Activated CD4-positive, alpha-beta T cell treated with anti-CD3 and anti-CD28 coated beads, Interleukin-2, amount 50 U/mL, for 24 hours (primary cell): ENCODE measurements around the gene SATB1.
"Not testable (repeated sequence)": the region's sequence is repeated elsewhere in the genome, so short reads cannot be mapped to it uniquely, and the experiment has no call there.

ENCODE experiments used
- DNase-seq, 2 donors: peaks; one replicate each; pipeline ENCODE4 v3.0.0-alpha.2; 2020; ENCODE audit warnings: low read depth in 1 of 2, low spot score in 1 of 2

Gene SATB1

GRCh38 chr3:18424729-18425640 is at the start of gene SATB1:
Gene SATB1, minus strand, starts transcription at chr3:18425339. Its CDS starts 4,372 bp downstream, at chr3:18420967.
- DNase-seq: peak; percentile 29 to 46

GRCh38 chr3:18474202-18474601 is 49.1 kb upstream of the SATB1 start:
- DNase-seq: no peak

DNA sequence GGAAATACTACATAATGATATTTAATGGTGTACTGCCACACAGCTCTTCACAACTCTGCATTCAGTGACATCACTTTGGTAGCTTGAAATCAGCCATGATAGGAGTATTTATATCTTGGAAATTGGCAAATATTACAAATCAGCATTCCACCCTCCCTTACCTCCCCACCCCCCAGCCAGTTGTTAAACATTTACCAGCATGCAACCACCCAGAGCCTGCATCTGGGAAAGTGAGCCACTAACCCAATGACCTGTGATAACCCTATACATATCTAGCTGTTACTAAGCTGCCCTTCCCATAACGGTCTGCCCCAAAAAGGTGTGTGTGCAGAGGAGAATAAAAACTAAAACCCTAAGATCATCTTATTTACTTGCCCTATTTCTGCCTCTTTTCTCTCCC is 44.6 kb upstream of the SATB1 start:
- no peak for DNase-seq

DNA sequence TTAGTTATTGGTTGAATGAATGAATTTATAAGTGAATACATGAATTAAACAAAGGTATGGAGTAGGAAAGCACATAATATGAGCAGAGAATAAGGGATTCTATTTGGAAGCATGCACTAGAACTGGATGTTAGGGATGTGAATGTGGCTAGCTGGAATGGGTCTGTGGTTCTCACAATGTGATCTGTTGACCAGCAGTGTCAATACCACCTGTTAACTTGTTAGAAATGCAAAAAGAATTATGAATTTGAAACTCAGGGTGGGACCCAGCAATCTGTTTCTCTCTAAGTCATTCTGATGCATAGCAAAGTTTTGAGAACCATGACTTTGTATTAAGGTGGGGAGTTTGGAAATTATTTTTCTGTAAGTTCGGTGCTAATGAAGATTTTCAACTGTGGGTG is 41.0 kb upstream of the SATB1 start:
- no peak for DNase-seq

- DNase-seq: no peak
These were observed 29.6 kb upstream of the SATB1 start for GRCh38 chr3:18454766-18455165.

GRCh38 chr3:18449618-18450017 is 24.5 kb upstream of the SATB1 start:
- not testable (repeated sequence) for DNase-seq

- no peak for DNase-seq
These were observed 22.6 kb upstream of the SATB1 start for GRCh38 chr3:18447720-18448119.

GRCh38 chr3:18446149-18446825 is 21.1 kb upstream of the SATB1 start:
- DNase-seq: no peak

DNA sequence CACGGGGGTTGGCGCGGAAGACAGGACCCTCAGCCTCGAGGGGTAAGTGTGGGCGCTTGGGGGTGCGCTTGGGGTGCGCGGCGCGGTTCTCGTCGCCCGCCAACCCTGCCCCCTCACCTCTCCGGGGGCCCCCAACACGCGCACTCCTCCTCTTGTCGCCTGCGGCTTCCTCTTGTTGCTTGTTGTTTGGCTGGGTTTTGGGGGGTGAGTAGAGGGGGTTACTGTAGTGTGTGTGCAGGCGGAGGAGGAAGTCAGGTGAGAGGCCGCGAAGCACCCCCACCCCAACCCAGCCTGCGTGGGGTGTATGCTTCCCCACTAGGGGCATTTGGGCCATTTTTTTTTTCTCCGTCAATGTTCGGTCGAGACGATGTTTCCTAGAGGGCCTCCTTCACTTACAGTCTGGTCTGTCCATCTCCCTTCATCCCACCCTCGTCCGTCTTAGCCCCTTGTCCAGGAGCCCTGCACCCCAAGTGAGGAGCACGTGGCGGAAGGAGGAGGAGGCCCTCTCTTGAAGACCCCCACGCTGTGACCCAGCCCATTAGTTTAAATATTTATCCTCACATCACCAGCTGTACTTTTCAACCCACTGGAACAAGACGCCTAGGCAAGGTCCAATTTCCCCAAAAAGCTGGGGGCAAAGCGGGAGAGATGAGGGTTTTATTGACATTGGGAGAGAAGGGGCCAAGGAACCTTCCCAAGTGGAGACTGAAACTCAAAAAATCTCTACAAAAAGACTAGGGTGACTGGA is 20.4 kb upstream of the SATB1 start:
- DNase-seq: peak; percentile 42 to 56

DNA sequence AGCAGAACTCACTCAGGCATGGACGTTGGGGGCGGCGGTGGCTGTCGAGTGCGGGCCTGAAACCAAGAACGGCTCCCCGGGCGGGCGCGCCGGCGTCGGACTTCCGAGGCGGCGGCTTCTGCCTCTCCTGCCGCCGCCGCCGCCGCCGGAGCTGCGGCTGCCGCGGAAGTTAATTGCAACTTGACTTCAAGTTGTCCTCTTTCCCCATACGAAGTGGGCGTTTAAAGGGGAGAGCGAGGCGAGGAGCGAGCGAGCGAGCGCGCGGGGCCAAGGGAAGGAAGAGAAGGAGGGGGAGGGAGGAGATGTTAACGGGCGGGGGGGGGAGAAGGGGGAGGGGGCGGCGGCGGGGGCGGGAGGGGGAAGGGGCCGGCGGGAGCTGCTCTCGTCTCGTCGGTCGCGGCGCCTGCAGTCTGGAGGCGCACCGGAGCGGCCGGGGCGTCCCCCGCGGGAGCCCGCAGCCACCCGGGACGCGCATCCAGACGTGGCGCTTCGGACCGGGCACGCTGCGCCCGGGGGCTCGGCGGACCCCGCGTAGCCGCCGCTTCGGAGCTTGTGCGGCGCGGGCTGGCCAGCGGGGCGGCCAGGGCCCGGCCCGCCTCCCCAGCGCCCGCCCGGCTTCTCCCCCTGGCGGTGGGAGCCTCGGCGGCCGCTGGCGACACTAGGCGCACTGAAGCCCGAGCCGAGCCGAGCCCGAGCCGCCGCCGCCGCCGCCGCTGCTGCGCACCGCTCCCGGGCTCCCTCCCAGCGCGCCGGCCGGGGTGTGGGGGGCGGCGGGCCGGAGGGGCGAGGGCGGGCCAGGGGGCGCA is 19.7 kb upstream of the SATB1 start:
- peak; percentile 53 to 66 for DNase-seq

DNA sequence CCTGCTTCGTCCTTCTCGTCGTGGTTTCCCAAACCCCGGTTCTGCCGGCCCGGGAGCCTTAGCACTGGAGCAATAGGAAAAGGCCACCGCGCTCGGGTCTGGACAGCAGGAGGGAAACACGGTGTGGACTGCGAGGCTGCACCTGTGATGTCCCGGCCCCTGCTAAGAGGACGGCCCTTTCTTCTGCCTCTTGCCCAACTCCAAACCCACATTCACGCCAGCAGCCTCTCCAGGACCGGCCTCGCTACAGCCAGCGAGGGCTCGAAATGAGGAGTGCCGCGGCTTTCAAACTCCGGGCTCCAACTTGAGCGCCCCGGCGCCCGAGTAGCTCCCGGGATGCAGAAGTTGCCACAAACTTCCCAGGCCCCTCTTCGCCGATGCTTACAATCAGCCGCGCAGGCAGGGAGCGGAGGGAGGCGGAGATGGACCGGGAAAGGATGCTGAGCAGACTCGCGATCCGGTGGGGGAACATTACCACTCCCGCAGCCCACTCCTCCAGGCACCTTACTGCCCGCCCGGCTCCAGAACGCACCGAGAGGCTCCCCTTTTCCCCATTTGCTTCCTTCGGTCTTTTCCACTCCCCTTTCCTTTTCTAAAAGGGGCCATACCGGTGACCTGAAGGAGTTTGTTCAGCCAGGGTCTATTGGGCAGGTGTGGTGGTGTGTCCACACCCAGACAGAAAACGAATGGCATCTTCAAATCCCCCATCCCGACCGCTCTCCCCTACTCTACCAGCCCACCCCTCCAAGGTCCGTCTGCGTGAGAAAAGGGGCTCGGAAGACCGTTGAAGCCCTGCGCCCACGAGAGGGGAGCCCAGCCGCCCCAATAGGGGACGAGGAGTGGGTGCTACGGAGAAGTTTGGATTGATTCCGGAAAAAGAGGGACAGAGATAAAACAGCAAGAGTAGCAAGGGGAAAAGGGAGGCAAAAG is 18.8 kb upstream of the SATB1 start:
- DNase-seq: peak in 1 of 2 donors; percentile 27

DNA sequence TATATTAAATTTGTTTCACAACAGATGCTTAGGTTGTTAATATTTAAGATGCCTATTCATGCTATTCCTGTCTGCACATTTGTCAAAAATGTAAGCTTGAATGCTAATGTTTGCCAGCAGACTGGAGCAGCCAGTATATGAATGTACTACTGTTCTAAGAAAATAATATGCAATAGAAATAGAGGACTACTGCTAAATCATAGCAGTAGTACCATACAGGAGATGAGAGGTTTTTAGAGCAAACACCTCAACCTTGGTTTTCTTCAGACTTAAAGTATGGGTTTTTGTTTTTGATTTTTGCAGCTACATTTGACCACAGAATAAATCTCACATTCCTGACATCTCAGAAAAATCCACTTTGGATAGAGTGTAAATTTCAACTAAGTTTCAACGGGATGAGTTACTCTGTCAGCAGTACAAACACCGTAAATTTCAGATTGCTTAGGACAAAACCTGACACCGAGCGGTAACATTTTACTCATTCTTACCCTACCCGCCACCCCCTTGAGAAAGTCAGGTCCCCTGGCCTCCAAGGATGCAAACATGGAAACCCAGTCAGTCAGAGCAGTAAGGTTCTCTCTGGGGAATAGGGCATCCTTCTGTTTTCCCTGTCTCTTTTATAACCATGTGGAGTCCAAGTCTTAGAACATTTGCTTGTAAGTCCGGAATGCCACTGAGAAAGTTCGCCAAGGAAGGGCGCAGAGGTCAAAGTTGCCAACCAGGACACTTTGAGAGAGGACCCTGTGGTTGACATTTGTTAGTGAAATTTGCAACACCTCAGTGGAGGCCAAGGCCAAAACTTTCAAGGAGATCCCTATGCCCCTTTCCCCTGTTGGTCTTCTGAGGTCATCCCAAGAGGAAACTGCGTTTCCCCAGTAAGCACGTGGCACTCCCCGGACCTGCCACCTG is 17.9 kb upstream of the SATB1 start:
- no peak for DNase-seq

GRCh38 chr3:18441551-18441950 is 16.4 kb upstream of the SATB1 start:
- DNase-seq: no peak

DNA sequence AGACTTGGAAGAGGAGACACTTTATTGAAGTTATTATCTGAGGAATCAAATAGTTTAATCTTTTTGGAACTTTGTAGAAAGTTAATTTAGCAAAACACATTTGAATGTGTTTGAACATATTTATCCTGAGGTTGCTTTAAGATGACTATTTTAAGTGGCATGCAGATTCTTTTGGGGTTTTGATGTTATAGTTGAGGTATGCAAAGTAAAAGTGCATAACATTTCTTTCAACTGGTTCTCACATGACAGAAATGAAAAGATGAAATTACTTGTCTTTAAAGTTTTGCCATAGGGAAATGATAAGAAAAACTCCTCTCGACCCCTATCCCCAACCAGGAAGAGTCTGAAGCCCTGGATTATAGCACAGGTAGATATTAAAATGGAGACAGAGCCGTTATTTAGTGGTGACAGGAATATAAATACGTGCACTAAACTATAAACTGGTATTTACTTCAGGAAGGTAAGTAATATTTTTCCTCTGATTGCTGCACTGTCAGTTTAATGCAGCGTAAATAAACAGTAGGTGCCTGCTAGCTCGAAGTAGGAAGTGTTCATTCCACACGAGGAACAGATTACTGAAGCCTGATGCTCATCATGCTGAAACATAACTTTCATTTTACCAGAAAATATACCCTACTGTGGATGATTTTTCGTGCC is 15.1 kb upstream of the SATB1 start:
- no peak for DNase-seq

- no peak for DNase-seq
These were observed 14.1 kb upstream of the SATB1 start for GRCh38 chr3:18439281-18439680.

- DNase-seq: peak in 1 of 2 donors; percentile 39
These were observed 13.4 kb upstream of the SATB1 start for GRCh38 chr3:18438586-18438985.

GRCh38 chr3:18436213-18436612 is 11.1 kb upstream of the SATB1 start:
- no peak for DNase-seq

GRCh38 chr3:18434711-18435110 is 9.6 kb upstream of the SATB1 start:
- DNase-seq: no peak
